ENCODE measurements around the gene ANKRD55.

Gene ANKRD55

GRCh38 chr5:56097055-56097454 is 136.1 kb downstream of the ANKRD55 start:
- TF ChIP-seq CTCF (IDR thresholded peaks at IDR 0.05; ENCODE audit: low read depth, low read length), result no peak
- in situ Hi-C loops (cut with HindIII; ENCODE audit: low sequenced_read_pairs), result no loop called here
- DNase-seq (ENCODE audit: low read depth, low spot score), result no peak
- H3K4me3 ChIP-seq (ENCODE audit: low read depth, low read length), result no peak overlapping the region

DNA sequence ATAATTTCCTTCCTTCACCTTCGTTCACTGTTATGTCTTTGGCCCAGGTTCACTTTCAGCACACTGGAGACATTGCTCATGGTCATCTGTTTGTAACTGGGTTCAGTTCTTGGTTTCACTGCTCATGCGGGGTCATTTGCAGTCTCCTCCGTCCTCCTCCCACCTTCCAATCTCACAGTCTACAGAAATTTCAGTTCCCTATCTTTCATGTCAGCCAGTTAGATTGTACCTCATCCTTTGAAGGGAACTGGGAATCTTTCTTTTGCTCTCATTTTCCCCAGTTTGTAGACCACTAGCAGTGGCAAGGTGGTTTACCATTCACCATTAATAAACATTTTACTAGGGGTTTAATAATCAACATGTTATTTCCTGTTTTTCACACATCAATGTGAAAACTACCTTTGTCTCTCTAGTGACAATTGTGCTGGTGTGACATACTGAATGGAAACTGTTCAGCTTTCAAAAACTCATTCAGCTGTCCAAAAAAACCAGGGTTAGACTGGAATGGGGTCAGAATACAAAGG is 137.5 kb downstream of the ANKRD55 start:
- no peak for DNase-seq (ENCODE audit: low read depth, low spot score)
- no peak overlapping the region for H3K4me3 ChIP-seq (ENCODE audit: low read depth, low read length)
- no peak for TF ChIP-seq CTCF (IDR thresholded peaks at IDR 0.05; ENCODE audit: low read depth, low read length)
- in situ Hi-C loops (cut with HindIII; ENCODE audit: low sequenced_read_pairs), result no loop called here

- H3K4me3 ChIP-seq (ENCODE audit: low read depth, low read length), result no peak overlapping the region
- no peak for TF ChIP-seq CTCF (IDR thresholded peaks at IDR 0.05; ENCODE audit: low read depth, low read length)
- DNase-seq (ENCODE audit: low read depth, low spot score), result no peak
- in situ Hi-C loops (cut with HindIII; ENCODE audit: low sequenced_read_pairs), result no loop called here
These were observed 138.4 kb downstream of the ANKRD55 start for GRCh38 chr5:56094579-56095361.

DNA sequence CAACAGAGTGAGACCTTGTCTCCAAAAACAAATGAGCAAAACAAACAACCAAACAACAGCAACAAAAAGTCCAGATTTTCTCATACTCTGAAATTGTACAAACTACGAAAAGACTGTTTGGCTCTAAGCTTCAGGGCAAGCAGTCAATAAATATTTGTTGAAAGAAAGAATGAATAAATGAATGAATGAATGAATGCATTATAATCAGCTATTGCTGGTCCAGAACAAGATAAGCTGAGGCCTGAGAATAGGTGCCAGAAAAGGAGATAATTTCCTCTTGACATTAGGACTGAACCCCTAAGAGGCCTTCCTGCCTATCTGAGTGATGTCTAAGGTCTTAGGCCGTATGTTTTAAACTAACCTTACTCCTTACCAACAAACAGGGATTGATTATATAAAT is 139.2 kb downstream of the ANKRD55 start:
- no peak for TF ChIP-seq CTCF (IDR thresholded peaks at IDR 0.05; ENCODE audit: low read depth, low read length)
- no peak for DNase-seq (ENCODE audit: low read depth, low spot score)
- in situ Hi-C loops (cut with HindIII; ENCODE audit: low sequenced_read_pairs), result no loop called here
- H3K4me3 ChIP-seq (ENCODE audit: low read depth, low read length), result no peak overlapping the region

DNA sequence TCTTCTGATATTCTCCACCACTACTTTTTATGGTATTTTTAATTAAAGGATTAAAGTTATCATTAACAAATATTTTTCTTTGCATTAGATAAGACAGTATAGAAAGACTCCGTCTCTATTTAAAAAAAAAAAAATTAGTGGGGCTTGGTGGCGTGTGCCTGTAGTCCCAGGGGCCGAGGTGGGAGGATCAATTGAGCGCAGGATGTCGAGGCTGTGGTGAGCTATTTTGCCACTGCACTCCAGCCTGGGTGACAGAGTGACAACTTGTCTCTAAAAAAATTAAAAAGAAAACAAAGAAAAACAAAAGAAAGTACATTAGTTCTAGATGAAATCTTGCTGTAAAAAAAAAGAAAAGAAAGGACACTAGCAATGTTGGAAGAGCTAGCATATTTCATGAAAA is 141.0 kb downstream of the ANKRD55 start:
- DNase-seq (ENCODE audit: low read depth, low spot score), result no peak
- in situ Hi-C loops (cut with HindIII; ENCODE audit: low sequenced_read_pairs), result no loop called here
- TF ChIP-seq CTCF (IDR thresholded peaks at IDR 0.05; ENCODE audit: low read depth, low read length), result no peak
- H3K4me3 ChIP-seq (ENCODE audit: low read depth, low read length), result no peak overlapping the region

DNA sequence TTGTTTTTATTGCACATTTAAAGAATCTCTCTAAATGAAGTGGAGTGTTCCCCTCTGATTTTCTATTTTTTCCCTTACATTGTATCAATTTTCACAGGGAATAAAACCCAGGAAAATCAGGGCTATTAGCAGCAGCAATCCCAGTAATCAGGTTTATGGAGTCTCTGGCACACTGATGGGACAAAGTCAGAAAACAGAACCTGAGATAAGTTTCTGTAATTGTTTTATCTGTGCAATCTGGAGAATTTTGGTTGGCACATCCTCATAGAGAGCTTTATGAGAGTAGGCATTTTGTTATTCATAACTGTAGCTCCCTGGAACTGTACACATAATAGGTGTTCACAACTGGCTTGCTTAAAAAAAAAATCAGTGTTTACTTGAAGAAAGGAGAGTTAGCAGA is 141.5 kb downstream of the ANKRD55 start:
- DNase-seq (ENCODE audit: low read depth, low spot score), result no peak
- TF ChIP-seq CTCF (IDR thresholded peaks at IDR 0.05; ENCODE audit: low read depth, low read length), result no peak
- in situ Hi-C loops (cut with HindIII; ENCODE audit: low sequenced_read_pairs), result no loop called here
- H3K4me3 ChIP-seq (ENCODE audit: low read depth, low read length), result no peak overlapping the region

Data from astrocyte of the spinal cord (primary cell).